ENCODE results near the gene E2F7. TPM values are rescaled to one million over a fixed set of nuclear protein-coding genes. Genes with fewer than 3 reads are reported as not detected.

E2F7 gene
- total RNA-seq, 1 donor, result 23.4 TPM

DNA sequence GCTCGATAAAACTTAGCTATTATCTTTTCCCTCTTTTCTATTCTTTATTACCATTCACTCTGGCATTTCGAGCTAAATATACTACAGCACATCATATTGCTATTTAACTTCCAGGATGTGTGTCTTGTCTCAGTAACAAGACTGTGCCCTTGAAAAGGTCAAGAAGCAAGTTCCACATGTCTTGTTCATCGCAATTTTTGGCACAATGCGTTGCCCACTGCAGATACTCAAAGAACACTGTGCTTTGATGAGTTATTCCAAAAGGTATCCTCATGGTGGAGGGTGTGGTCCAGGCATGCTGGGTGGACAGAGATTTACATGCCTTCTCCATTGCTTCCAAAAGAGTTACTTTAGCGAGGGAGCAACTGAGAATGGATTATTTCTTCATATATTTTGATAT, 6.6 kb downstream of the E2F7 start:
- no peak overlapping the region for H3K4me3 ChIP-seq (ENCODE audit: low read depth, low read length)
- peak; percentile 33 for DNase-seq (ENCODE audit: low read depth)
- TF ChIP-seq, protein P1, sequence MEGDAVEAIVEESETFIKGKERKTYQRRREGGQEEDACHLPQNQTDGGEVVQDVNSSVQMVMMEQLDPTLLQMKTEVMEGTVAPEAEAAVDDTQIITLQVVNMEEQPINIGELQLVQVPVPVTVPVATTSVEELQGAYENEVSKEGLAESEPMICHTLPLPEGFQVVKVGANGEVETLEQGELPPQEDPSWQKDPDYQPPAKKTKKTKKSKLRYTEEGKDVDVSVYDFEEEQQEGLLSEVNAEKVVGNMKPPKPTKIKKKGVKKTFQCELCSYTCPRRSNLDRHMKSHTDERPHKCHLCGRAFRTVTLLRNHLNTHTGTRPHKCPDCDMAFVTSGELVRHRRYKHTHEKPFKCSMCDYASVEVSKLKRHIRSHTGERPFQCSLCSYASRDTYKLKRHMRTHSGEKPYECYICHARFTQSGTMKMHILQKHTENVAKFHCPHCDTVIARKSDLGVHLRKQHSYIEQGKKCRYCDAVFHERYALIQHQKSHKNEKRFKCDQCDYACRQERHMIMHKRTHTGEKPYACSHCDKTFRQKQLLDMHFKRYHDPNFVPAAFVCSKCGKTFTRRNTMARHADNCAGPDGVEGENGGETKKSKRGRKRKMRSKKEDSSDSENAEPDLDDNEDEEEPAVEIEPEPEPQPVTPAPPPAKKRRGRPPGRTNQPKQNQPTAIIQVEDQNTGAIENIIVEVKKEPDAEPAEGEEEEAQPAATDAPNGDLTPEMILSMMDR (IDR thresholded peaks at IDR 0.05; ENCODE audit: insufficient read depth, low read length), result no peak

DNA sequence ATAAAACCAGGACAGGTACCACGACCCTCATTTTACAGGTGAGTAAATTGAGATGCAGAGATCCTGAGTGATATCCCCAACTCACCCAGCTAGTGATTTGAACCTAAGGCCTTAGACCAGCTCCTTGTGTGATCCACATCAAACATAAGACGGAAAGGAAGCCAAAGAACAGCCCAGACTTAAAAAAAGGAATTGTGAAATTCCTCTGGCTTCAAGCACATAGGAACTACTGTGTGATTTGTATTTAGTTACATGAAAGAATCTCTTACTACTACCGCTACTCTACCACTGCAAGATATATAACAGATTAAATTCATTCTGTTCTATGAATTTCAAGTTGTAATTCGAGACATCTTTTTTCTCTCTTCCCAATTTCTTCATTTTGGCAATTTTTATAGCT, 10.5 kb downstream of the E2F7 start:
- TF ChIP-seq, protein P1 (IDR thresholded peaks at IDR 0.05; ENCODE audit: insufficient read depth, low read length), result no peak
- DNase-seq (ENCODE audit: low read depth), result peak; percentile 41
- H3K4me3 ChIP-seq (ENCODE audit: low read depth, low read length), result no peak overlapping the region

DNA sequence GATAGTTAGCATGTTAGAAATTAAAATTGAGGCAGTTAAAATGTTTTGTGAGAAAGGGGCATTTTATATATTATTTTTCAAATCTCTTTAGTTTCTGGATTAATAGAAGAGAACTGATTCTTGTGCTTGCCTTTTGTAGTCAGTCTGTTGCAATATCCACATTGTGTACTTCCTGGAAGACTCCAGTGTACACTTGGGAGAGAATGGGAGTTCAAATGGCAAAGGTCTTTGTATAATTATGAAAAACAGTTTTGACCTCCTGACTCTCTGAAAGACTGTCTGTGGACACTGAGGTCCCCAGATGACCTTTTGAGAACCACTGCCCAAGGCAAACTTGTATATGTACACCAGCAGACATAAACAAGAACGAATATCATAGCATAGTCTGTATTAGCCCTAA, 12.1 kb downstream of the E2F7 start:
- no peak for DNase-seq (ENCODE audit: low read depth)
- H3K4me3 ChIP-seq (ENCODE audit: low read depth, low read length), result no peak overlapping the region
- TF ChIP-seq, protein P1 (IDR thresholded peaks at IDR 0.05; ENCODE audit: insufficient read depth, low read length), result no peak

DNA sequence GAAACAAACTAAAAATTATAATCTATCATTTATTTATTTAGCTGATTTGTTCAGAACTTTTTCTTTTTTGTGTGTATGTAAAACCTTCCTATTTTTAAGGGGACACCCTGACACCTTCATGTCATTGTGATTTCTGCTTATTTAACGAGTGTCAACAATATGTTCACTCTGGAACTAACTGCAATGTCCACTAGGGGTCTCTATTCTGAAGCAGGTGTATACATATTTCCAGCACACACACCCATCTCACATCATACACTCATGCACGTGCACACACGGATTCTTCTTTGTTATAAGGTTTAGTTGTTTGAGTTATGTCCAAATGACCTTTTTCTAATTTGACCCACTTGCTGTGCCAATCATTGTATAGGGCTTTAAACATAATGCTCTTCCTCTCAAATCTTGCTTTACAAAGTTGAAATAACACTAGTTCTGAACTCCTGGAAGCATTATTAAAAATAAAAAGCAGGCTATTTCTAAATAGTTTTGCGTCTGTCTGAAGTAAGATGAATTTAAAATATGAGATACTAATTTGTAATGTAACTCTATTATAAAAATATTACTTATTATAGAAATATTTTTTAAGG, 15.5 kb downstream of the E2F7 start:
- TF ChIP-seq, protein P1 (IDR thresholded peaks at IDR 0.05; ENCODE audit: insufficient read depth, low read length), result peak; percentile 79
- DNase-seq (ENCODE audit: low read depth), result peak; percentile 81
- H3K4me3 ChIP-seq (ENCODE audit: low read depth, low read length), result no peak overlapping the region

DNA sequence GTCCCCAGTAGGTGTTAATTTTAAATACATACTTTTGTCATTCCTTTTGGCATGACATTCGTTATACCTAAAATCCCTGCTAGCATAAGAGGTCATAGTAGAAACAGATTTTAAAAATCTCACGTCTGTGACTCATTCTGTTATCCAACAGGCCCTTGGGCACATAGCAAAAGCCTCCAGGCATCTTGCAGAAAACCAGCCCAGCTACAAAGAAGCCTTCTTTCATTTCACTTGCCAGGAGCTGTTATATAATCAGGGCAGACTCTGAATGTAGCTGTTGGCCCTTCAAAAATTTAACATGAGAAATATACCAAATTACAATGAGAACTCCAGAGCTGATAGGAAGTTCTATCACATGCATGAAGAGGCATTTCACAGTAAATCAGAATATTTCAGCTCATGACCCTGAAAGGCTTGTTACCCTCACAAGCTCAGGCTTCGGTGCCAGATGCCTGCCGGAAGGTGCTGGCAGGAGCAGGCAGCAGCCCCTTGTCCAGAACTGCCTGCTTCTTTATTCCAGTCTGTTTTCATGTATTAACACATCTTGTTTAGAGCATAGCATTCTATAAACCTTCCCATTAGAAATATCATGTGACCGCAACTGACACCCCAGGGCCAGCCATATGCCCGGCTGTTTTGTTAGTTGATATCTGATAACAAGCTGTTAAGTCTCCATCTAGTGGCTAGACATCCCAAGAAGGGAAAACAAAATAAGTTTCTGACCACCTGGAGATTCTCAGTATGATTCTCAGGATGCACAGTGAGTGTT, 17.8 kb downstream of the E2F7 start:
- peak; percentile 50 for DNase-seq (ENCODE audit: low read depth)
- H3K4me3 ChIP-seq (ENCODE audit: low read depth, low read length), result no peak overlapping the region
- TF ChIP-seq, protein P1 (IDR thresholded peaks at IDR 0.05; ENCODE audit: insufficient read depth, low read length), result no peak

DNA sequence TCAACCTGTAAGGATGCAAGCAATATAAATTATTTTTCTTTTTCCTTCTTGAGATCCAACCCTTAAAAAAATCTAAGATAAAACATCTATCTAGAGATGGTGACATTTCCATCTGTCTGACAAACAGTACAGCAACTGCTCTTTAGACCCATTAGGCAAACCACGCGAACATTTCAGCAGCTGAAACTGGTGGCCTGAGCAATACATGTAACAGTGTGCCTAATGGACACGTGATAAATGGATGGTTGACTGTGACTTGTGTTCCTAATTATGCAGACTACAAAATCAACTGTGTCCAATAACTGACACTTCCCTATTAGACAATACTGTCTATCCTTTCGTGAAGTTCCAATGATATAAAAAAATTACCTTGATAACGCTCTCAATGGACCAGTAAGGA, 18.9 kb downstream of the E2F7 start:
- H3K4me3 ChIP-seq (ENCODE audit: low read depth, low read length), result no peak overlapping the region
- no peak for DNase-seq (ENCODE audit: low read depth)
- TF ChIP-seq, protein P1 (IDR thresholded peaks at IDR 0.05; ENCODE audit: insufficient read depth, low read length), result no peak

All from fibroblast of the aortic adventitia (primary cell).